Measurements from ENCODE around the gene SEL1L.

SEL1L gene

DNA sequence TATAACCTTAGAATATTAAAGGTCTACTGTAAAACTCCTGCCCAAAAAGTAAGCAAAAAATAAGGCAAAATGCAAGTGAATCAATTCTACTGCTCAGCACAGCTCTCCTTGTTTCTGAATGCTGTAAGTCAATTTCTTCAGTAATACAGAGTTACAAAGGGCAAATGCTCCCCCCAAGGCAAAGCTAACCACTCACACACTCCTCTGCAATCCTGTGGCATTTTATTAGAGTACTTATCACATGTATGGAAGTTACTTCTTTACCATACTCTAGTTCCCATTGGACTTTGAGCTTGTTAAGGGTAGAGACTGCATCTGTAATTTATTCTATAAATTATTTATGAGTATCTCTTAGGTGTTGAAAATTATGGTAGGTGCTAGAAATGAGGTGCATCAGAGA, 27.2 kb downstream of the SEL1L start:
- no peak overlapping the region for H3K4me3 ChIP-seq (replicated peaks in 1 of 2; ENCODE audit: low read depth in 2 of 2, low read length in 2 of 2)
- DNase-seq (ENCODE audit: low read depth in 2 of 2) = no peak
- TF ChIP-seq, protein P1, sequence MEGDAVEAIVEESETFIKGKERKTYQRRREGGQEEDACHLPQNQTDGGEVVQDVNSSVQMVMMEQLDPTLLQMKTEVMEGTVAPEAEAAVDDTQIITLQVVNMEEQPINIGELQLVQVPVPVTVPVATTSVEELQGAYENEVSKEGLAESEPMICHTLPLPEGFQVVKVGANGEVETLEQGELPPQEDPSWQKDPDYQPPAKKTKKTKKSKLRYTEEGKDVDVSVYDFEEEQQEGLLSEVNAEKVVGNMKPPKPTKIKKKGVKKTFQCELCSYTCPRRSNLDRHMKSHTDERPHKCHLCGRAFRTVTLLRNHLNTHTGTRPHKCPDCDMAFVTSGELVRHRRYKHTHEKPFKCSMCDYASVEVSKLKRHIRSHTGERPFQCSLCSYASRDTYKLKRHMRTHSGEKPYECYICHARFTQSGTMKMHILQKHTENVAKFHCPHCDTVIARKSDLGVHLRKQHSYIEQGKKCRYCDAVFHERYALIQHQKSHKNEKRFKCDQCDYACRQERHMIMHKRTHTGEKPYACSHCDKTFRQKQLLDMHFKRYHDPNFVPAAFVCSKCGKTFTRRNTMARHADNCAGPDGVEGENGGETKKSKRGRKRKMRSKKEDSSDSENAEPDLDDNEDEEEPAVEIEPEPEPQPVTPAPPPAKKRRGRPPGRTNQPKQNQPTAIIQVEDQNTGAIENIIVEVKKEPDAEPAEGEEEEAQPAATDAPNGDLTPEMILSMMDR (IDR thresholded peaks at IDR 0.05; ENCODE audit: low read depth, low read length) = no peak

- no peak overlapping the region for H3K4me3 ChIP-seq (replicated peaks in 1 of 2; ENCODE audit: low read depth in 2 of 2, low read length in 2 of 2)
- TF ChIP-seq, protein P1 (IDR thresholded peaks at IDR 0.05; ENCODE audit: low read depth, low read length) = no peak
- no peak for DNase-seq (ENCODE audit: low read depth in 2 of 2)
Observed at GRCh38 chr14:81504864-81505263, 28.8 kb downstream of the SEL1L start.

DNA sequence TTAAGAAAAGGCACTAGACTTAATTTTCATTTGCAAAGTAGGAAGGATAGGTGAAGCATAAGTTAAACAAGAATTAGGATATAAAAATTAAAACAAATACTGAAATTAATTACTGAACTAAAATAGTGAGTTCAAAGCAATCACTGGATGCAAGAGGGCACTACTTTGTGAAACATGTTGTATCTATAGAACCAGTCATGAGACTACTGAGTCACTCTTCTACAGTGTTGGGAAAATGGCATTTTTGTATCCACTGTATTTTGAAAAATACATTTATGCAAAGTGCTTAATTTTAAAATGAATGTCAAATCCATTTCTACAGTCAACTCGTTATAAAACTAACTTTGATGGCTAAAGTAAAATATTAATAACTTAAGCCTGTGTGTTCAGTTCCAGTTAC, 47.9 kb downstream of the SEL1L start:
- no peak for DNase-seq (ENCODE audit: low read depth in 2 of 2)
- TF ChIP-seq, protein P1 (IDR thresholded peaks at IDR 0.05; ENCODE audit: low read depth, low read length) = no peak
- no peak overlapping the region for H3K4me3 ChIP-seq (replicated peaks in 1 of 2; ENCODE audit: low read depth in 2 of 2, low read length in 2 of 2)

- no peak for DNase-seq (ENCODE audit: low read depth in 2 of 2)
- TF ChIP-seq, protein P1 (IDR thresholded peaks at IDR 0.05; ENCODE audit: low read depth, low read length) = no peak
- no peak overlapping the region for H3K4me3 ChIP-seq (replicated peaks in 1 of 2; ENCODE audit: low read depth in 2 of 2, low read length in 2 of 2)
Observed at GRCh38 chr14:81485372-81485771, 48.3 kb downstream of the SEL1L start.

DNA sequence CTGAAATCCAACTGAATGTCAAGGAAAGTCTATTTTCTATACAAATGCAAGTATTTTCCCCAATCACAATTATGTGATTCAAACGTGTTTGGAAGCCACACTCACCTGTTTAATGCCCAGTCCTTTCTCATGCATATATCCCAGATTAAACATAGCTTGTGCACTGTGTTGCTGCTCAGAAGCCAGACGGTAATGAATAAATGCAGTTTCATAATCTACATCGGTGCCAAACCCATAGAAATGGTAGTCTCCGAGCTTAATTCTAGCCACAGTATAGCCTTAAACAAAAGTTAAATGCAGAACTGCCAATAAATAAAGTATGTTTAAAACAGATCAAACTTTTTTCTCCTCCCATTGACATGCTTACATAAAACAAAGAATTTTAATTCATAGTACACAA, 49.5 kb downstream of the SEL1L start:
- DNase-seq (ENCODE audit: low read depth in 2 of 2) = no peak
- H3K4me3 ChIP-seq (replicated peaks in 1 of 2; ENCODE audit: low read depth in 2 of 2, low read length in 2 of 2) = no peak overlapping the region
- TF ChIP-seq, protein P1 (IDR thresholded peaks at IDR 0.05; ENCODE audit: low read depth, low read length) = no peak

DNA sequence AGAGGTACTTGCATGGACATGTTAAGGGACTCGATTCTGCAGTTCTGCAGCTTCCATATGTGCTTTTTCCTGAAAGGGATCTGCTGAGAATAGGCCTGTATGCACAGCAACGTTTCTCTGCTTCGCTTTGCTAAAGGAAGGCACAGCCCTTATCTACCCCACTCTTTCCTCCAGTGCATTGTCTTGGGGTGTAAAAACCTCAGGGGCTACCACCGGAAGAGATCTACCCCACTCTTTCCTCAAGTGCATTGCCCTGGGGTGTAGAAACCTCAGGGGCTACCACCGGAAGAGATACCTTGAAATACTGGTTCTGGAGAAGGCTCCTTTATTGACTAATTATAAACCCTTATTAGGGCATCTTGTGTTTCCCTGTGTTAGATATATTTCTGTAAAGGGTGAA, 52.9 kb downstream of the SEL1L start:
- DNase-seq (ENCODE audit: low read depth in 2 of 2) = no peak
- no peak overlapping the region for H3K4me3 ChIP-seq (replicated peaks in 1 of 2; ENCODE audit: low read depth in 2 of 2, low read length in 2 of 2)
- TF ChIP-seq, protein P1 (IDR thresholded peaks at IDR 0.05; ENCODE audit: low read depth, low read length) = no peak

- no peak for DNase-seq (ENCODE audit: low read depth in 2 of 2)
- no peak overlapping the region for H3K4me3 ChIP-seq (replicated peaks in 1 of 2; ENCODE audit: low read depth in 2 of 2, low read length in 2 of 2)
- TF ChIP-seq, protein P1 (IDR thresholded peaks at IDR 0.05; ENCODE audit: low read depth, low read length) = no peak
Observed at GRCh38 chr14:81478446-81478845, 55.2 kb downstream of the SEL1L start.
